Fibroblast of mammary gland (primary cell): Measurements from ENCODE around the gene RHBDL1.
A peak's percentile ranks its signal among the peaks of the same experiment; 100 is the strongest.

Experiments
- DNase-seq: peaks from one replicate; pipeline ENCODE4 v3.0.0-alpha.2; 2010; ENCODE audit warnings: low read depth
- H3K4me3 ChIP-seq: 2 replicates; pipeline ENCODE4 v1.5.1; 2011; ENCODE audit warnings: low read depth, mild to moderate bottlenecking, low read length, moderate library complexity; ENCODE audit not compliant: control insufficient read depth
- TF ChIP-seq, protein P1 (sequence below): conservative IDR thresholded peaks from 2 replicates; pipeline ENCODE4 v1.5.1; 2011; ENCODE audit warnings: low read depth, low read length, inconsistent platforms; ENCODE audit not compliant: control insufficient read depth, insufficient read depth

RHBDL1 gene

GRCh38 chr16:642189-643049, 33.1 kb upstream of the RHBDL1 start:
- peak overlapping the region; percentile 57 for H3K4me3 ChIP-seq
- no peak for DNase-seq
- TF ChIP-seq, protein P1, sequence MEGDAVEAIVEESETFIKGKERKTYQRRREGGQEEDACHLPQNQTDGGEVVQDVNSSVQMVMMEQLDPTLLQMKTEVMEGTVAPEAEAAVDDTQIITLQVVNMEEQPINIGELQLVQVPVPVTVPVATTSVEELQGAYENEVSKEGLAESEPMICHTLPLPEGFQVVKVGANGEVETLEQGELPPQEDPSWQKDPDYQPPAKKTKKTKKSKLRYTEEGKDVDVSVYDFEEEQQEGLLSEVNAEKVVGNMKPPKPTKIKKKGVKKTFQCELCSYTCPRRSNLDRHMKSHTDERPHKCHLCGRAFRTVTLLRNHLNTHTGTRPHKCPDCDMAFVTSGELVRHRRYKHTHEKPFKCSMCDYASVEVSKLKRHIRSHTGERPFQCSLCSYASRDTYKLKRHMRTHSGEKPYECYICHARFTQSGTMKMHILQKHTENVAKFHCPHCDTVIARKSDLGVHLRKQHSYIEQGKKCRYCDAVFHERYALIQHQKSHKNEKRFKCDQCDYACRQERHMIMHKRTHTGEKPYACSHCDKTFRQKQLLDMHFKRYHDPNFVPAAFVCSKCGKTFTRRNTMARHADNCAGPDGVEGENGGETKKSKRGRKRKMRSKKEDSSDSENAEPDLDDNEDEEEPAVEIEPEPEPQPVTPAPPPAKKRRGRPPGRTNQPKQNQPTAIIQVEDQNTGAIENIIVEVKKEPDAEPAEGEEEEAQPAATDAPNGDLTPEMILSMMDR = no peak

DNA sequence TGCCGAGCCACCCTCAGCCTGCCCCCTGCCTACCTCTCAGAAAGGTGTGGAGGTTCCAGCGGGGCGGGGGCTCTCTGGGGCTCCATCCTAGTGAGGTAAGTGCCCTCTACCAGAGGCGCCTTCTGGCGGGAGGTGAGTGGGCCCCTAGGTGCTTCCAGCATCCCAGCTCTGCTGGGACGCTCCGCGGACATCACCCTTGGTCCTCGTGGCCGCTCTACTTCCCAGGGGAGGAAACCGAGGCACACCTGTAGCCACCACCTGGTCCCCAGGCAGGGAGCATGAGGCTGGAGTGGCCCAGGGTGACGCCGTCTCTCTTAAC, 32.5 kb upstream of the RHBDL1 start:
- DNase-seq = no peak

GRCh38 chr16:644556-644955, 30.9 kb upstream of the RHBDL1 start:
- no peak overlapping the region for H3K4me3 ChIP-seq
- TF ChIP-seq, protein P1 = no peak
- no peak for DNase-seq

More for the DNA sequence above, 32.5 kb upstream of the RHBDL1 start:
- peak overlapping the region; percentile 57 for H3K4me3 ChIP-seq
- TF ChIP-seq, protein P1 = no peak

GRCh38 chr16:645852-646678, 29.4 kb upstream of the RHBDL1 start:
- no peak for DNase-seq

DNA sequence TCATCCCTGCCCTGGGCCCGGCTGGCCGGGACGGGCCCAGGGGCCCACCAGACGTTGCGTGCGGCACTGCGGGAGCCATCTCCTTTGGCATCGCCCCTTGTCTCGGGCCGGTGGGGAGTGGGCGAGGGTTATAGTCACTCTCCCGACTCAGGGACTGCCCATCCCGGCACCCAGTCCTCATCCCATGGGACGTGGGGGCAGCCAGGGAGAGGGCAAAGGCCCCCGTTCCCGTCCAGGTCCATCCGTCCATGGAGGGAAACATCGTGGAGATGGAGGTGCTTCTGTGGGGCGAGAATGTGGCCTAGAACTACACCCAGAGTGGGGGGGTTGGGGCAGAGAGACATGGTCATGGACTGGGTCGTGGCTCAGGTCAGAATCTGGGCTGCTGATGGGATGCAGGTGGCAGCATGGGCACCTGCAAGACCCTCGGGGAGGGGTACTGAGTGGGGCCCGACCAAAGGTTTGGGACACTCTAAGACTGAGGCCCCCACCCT, 28.7 kb upstream of the RHBDL1 start:
- no peak for DNase-seq
- H3K4me3 ChIP-seq = no peak overlapping the region
- TF ChIP-seq, protein P1 = no peak

More at GRCh38 chr16:645852-646678, 29.4 kb upstream of the RHBDL1 start:
- TF ChIP-seq, protein P1 = no peak
- H3K4me3 ChIP-seq = no peak overlapping the region

DNA sequence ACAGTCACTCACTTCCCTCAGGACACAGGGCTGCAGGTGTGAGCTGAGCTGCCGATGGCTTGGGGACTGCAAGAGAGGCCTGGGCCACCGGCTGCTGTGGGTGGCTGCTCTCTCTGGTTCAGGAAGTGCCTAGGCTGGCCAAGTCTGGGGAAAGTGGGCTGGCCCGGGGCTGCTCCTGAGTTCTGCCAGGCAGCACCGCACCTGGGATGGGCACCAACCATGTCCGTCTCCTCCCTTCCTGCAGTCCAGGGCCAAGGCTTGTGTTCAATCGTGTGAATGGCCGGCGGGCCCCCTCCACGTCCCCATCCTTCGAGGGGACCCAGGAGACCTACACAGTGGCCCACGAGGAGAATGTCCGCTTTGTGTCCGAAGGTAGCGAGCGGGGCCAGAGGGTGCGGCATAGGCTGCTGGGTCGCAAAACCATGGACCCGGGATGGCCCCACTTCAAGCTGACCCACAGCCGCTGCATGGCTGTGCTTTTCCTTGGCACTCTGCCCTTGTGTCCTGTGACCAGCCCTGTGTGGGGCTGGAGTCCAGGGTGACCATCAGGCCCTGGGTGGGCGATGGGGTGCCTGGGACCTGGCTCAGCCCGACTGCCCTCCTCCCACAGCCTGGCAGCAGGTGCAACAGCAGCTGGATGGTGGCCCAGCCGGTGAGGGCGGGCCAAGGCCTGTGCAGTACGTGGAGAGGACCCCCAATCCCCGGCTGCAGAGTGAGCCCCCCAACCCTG, 28.1 kb upstream of the RHBDL1 start:
- DNase-seq = no peak
- H3K4me3 ChIP-seq = no peak overlapping the region
- TF ChIP-seq, protein P1 = no peak
